Measurements from ENCODE around the gene NDUFA3. TPM values are rescaled to one million over a fixed set of nuclear protein-coding genes. Genes with fewer than 3 reads are reported as not detected.
"Not testable (repeated sequence)": the region's sequence is repeated elsewhere in the genome, so short reads cannot be mapped to it uniquely, and the experiment has no call there.

The NDUFA3 gene
- total RNA-seq, 1 donor from 2014 or later = 115 TPM

- H3K4me1 ChIP-seq = peaks cover 5% of the 10 kb centered on the region
- ATAC-seq (no peak), DNase-seq (no peak)
- H3K27me3 ChIP-seq = peaks cover 11% of the 10 kb centered on the region
- peak overlapping the region; percentile 33 for H3K4me3 ChIP-seq
- H3K27ac ChIP-seq = no peak overlapping the region
- intact Hi-C loops (cut with DNase I) = no loop called here
- H3K36me3 ChIP-seq = no peaks in the 10 kb centered on the region
- no peak for TF ChIP-seq CTCF (IDR thresholded peaks at IDR 0.05)
- no peaks in the 10 kb centered on the region for H3K9me3 ChIP-seq
These were observed 7.4 kb upstream of the NDUFA3 start for GRCh38 chr19:54095136-54095858.

- intact Hi-C loops (cut with DNase I); H3K27ac ChIP-seq; H3K36me3 ChIP-seq; H3K9me3 ChIP-seq; H3K4me1 ChIP-seq: not testable (repeated sequence)
- Histone ChIP-seq H3K27me3 (peaks cover 11% of the 10 kb centered on the region), H3K4me3 (peak overlapping the region; percentile 33)
- ATAC-seq = peak; percentile 62
- DNase-seq = peak; percentile 77
These were observed 6.6 kb upstream of the NDUFA3 start for GRCh38 chr19:54095859-54096616.

- Histone ChIP-seq H3K9me3 (no peaks in the 10 kb centered on the region), H3K4me1 (peaks cover 5% of the 10 kb centered on the region), H3K27me3 (peaks cover 11% of the 10 kb centered on the region), H3K36me3 (no peaks in the 10 kb centered on the region), H3K27ac (no peak overlapping the region), H3K4me3 (peak overlapping the region; percentile 17)
- intact Hi-C loops (cut with DNase I) = no loop called here
- ATAC-seq = peak; percentile 13
- no peak for DNase-seq
- TF ChIP-seq CTCF (IDR thresholded peaks at IDR 0.05) = no peak
These were observed 6.0 kb upstream of the NDUFA3 start for GRCh38 chr19:54096617-54097106.

- no peak for TF ChIP-seq CTCF (IDR thresholded peaks at IDR 0.05)
- ATAC-seq (no peak), DNase-seq (peak; percentile 68)
- peaks cover 4% of the 10 kb centered on the region for H3K27me3 ChIP-seq
- intact Hi-C loops (cut with DNase I) = no loop called here
- peak overlapping the region; percentile 31 for H3K4me3 ChIP-seq
- no peaks in the 10 kb centered on the region for H3K9me3 ChIP-seq
- no peak overlapping the region for H3K27ac ChIP-seq
- no peaks in the 10 kb centered on the region for H3K36me3 ChIP-seq
- H3K4me1 ChIP-seq = peaks cover 22% of the 10 kb centered on the region
These were observed 3.3 kb upstream of the NDUFA3 start for GRCh38 chr19:54099190-54099902.

- intact Hi-C loops (cut with DNase I); H3K27me3 ChIP-seq; ATAC-seq; H3K9me3 ChIP-seq; H3K36me3 ChIP-seq; DNase-seq: not testable (repeated sequence)
- H3K4me3 ChIP-seq = peak overlapping the region; percentile 31
- H3K27ac ChIP-seq = peak overlapping the region; percentile 30
- H3K4me1 ChIP-seq = peaks cover 22% of the 10 kb centered on the region
These were observed 2.8 kb upstream of the NDUFA3 start for GRCh38 chr19:54099903-54100255.

- peak; percentile 72 for DNase-seq
- H3K36me3 ChIP-seq = peaks cover 5% of the 10 kb centered on the region
- ATAC-seq = peak; percentile 65
These were observed 2.1 kb upstream of the NDUFA3 start, which contains the start of gene OSCAR for GRCh38 chr19:54100561-54100960. Gene OSCAR, minus strand, starts transcription at chr19:54100803. Its CDS starts 11 bp downstream, at chr19:54100792.

More at GRCh38 chr19:54100561-54100960, 2.1 kb upstream of the NDUFA3 start, which contains the start of gene OSCAR:
- intact Hi-C loops (cut with DNase I) = no loop called here
- no peak for TF ChIP-seq CTCF (IDR thresholded peaks at IDR 0.05)
- Histone ChIP-seq H3K27ac (peak within 1 kb of the TSS; percentile 30), H3K4me3 (peak within 1 kb of the TSS; percentile 31), H3K27me3 (peaks cover 4% of the 10 kb centered on the region), H3K4me1 (peaks cover 21% of the 10 kb centered on the region), H3K9me3 (no peaks in the 10 kb centered on the region)

Data from upper lobe of right lung (tissue), 1 donor.